Left kidney (tissue), 8 donors: ENCODE results near the gene AIG1. TPM values are rescaled to one million over a fixed set of nuclear protein-coding genes. Genes with fewer than 3 reads are reported as not detected.
"Not testable (repeated sequence)": the region's sequence is repeated elsewhere in the genome, so short reads cannot be mapped to it uniquely, and the experiment has no call there.

ENCODE experiments used
- DNase-seq: peaks from one replicate; pipeline ENCODE4 v3.0.0-alpha.2; 2013
- long read RNA-seq, 8 donors: transcript quantifications; one replicate each; lab custom pipeline, GENCODE V29; 2026
- polyA plus RNA-seq: library from polyadenylated mRNA; unstranded; fragments of 120-200 nt; gene quantifications from one replicate; pipeline ENCODE4 v1.2.1, GENCODE V29; 2013; ENCODE audit not compliant: insufficient read length

AIG1 gene, protein sequence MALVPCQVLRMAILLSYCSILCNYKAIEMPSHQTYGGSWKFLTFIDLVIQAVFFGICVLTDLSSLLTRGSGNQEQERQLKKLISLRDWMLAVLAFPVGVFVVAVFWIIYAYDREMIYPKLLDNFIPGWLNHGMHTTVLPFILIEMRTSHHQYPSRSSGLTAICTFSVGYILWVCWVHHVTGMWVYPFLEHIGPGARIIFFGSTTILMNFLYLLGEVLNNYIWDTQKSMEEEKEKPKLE
- polyA plus RNA-seq: 118 TPM
- long read RNA-seq, donor 1, transcript AIG1-202 (6 exons, 1,395 nt): major isoform, 46 of 104 reads
- long read RNA-seq, donor 1, partial matches to known transcripts: 53 of 104 reads
- long read RNA-seq, donor 1, other reads (novel, unspliced or antisense): 0 of 104 reads
- long read RNA-seq, donor 2, transcript AIG1-202 (6 exons, 1,395 nt): major isoform, 31 of 75 reads
- long read RNA-seq, donor 2, partial matches to known transcripts: 39 of 75 reads
- long read RNA-seq, donor 2, other reads (novel, unspliced or antisense): 0 of 75 reads
- long read RNA-seq, donor 3, transcript AIG1-202 (6 exons, 1,395 nt): major isoform, 27 of 77 reads
- long read RNA-seq, donor 3, partial matches to known transcripts: 46 of 77 reads
- long read RNA-seq, donor 3, other reads (novel, unspliced or antisense): 0 of 77 reads
- long read RNA-seq, donor 4, partial matches to known transcripts: 13 of 14 reads
- long read RNA-seq, donor 4, other reads (novel, unspliced or antisense): 0 of 14 reads
- long read RNA-seq, donor 5, transcript AIG1-202 (6 exons, 1,395 nt): major isoform, 75 of 162 reads
- long read RNA-seq, donor 5, transcript AIG1-203 (2 exons, 559 nt): minor isoform, 9 of 162 reads
- long read RNA-seq, donor 5, partial matches to known transcripts: 70 of 162 reads
- long read RNA-seq, donor 5, other reads (novel, unspliced or antisense): 6 of 162 reads
- long read RNA-seq, donor 6, transcript AIG1-203 (2 exons, 559 nt): minor isoform, 5 of 60 reads
- long read RNA-seq, donor 6, transcript AIG1-202 (6 exons, 1,395 nt): major isoform, 36 of 60 reads
- long read RNA-seq, donor 6, partial matches to known transcripts: 17 of 60 reads
- long read RNA-seq, donor 6, other reads (novel, unspliced or antisense): 0 of 60 reads
- long read RNA-seq, donor 7, transcript AIG1-202 (6 exons, 1,395 nt): major isoform, 53 of 103 reads
- long read RNA-seq, donor 7, partial matches to known transcripts: 46 of 103 reads
- long read RNA-seq, donor 7, other reads (novel, unspliced or antisense): 0 of 103 reads
- long read RNA-seq, donor 8, transcript AIG1-202 (6 exons, 1,395 nt): major isoform, 17 of 25 reads
- long read RNA-seq, donor 8, partial matches to known transcripts: 7 of 25 reads
- long read RNA-seq, donor 8, other reads (novel, unspliced or antisense): 0 of 25 reads

DNA sequence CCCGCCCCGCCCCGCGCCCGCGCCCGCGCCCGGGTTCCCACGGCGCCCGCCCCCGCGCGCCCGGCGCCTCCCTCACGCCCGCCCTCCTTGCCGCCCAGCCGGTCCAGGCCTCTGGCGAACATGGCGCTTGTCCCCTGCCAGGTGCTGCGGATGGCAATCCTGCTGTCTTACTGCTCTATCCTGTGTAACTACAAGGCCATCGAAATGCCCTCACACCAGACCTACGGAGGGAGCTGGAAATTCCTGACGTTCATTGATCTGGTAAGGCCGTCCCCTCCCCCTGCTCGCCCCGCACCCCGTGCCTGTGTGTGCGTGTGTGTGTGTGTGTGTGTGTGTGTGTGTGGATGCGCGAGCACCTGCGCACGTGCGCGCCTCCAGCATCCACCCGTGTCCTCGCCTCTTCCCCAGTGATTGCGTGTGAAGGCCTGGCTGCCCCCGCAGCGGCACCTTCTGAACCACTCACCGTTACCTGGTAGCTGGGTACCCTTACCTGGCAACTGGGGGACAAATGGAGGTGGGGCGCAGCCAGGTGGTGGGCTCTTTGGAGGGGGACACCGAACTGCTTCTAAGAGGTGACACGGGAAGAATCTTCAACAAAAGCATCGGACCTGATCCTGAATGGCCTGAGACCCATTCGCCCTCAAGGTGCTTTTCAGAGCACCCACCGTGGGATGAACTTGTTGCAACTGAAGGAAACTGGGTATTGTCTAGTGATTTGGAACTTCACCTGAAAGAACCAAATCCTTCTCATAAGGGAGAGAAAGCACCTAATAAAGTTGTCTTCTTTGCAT, at the start of gene AIG1:
TSS of gene AIG1 (plus strand) at position 84 of the 791 bp plus-strand sequence. CDS start at position 121, 37 bp downstream.
- peak; percentile 60 for DNase-seq

DNA sequence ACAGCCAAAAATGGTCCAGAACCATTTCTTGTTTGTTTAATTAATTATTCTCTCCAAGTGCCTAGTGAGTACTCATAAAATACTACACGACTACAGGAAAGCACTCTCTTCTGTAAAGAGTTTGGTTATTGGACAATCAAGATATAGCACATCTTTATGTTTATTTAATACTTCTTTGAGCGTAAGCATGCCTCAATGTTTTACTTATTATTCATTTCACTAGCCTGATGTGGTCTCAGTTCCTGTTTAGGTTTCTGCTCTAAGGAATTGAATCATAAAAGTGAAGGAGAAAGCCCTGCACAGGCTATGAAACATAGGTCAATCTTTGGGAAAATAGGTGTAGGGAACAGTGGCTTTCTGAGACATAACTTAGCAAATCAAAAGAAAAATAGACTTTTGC, 45.9 kb upstream of the AIG1 start:
- DNase-seq: no peak

DNA sequence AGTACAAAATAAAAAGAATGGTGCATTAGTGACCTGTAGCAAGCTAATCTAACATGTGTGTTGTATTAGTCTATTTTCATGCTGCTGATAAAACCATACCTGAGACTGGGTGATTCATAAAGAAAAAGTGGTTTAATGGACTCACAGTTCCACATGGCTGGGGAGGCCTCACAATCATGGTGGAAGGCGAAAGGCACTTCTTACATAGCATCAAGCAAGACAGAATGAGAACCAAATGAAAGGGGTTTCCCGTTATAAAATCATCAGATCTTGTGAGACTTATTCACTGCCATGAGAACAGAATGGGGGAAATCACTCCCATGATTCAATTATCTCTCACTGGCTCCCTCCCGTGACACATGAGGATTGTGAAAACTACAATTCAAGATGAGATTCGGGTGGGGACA, 45.4 kb upstream of the AIG1 start:
- DNase-seq: no peak

DNA sequence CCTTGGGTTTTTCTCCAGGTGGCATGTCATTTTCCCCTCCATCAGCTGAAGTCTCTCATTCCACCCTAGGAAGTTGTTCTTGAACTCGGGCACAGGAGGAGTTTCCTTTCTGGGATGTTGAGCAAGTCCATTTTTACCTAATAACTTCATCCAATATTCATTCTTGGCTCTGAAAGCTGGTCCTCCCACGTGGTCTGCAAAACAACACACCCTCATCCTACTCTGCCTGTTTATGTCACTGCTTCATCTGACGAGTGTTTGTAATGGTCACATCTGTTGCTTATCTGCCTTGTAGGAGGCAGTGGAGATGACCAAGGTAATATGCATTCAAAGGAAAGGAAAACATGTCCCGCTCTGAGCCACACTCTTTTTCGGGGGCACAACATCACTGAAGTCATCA, 41.7 kb upstream of the AIG1 start:
- no peak for DNase-seq

DNA sequence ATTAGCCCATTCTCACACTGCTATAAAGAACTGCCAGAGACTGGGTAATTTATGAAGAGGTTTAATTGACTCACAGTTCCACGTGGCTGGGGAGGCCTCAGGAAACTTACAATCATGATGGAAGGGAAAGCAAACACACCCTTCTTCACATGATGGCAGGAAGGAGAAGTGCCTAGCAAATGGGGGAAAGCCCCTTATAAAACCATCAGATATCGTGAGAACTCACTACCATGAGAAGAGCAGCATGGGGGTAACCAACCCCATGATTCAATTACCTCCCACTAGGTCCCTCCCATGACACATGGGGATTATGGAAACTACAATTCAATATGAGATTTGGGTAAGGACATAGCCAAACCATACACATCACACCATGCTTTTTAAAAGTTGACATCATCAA, 39.8 kb upstream of the AIG1 start:
- not testable (repeated sequence) for DNase-seq

GRCh38 chr6:143021543-143021942, 39.1 kb upstream of the AIG1 start:
- DNase-seq: no peak

DNA sequence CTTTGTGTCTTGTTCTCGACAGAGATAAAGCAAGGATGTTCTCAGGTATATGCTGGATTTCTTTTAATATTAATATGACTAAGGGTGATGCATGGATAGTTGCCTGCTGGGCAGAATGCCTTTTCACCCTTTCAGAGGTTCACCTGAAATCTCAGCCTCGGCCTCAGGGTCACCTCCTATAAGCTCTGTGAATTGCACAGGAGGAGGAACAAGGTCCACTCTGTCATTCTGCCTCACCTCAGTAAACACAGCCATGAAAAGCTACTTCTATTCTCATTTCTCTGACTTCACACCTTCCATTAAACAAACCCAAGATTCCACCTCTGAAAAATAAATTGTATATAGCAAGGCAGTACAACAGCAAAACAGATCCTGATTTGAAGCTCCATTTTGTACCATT, 38.1 kb upstream of the AIG1 start:
- DNase-seq: no peak

GRCh38 chr6:143023695-143024094, 37.0 kb upstream of the AIG1 start:
- DNase-seq: no peak

GRCh38 chr6:143024977-143025376, 35.7 kb upstream of the AIG1 start:
- DNase-seq: no peak

DNA sequence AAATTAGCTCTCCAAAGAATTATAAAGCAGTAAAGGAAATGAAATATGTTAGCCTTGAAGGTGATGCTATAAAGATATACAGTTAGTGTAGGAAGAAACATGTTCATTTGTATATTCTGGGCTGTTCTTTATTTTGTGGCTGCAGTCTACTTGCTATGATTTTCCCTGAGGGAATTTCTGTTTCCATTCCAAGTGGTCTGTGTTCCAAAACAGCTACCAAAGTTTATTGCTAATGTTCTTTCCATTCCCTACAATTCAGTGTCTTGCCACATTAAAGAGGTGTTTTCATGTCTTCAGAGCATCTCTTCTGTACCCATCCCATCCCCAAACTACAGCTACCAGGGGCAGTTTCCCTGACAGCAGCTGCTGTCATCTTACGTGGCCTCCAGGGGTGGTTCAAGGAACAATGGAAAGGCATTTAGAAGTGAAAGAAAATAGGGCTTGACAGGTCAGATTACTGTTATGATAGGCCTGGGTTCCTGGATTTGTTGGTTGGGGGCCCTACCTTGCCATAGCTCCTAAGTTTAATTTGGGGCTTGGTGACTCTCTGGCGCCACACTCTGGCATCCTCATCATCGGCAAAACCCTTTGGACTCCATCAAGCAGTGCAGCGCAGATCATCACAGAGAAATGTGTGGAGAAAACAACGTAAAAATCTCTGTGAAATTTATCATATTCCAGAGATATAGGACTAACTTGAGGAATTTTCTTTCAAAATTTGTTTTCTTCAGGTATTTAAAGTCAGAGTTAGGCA, 33.8 kb upstream of the AIG1 start:
- peak; percentile 7 for DNase-seq

GRCh38 chr6:143034689-143035334, 25.9 kb upstream of the AIG1 start:
- DNase-seq: no peak

- no peak for DNase-seq
These were observed 23.2 kb upstream of the AIG1 start for GRCh38 chr6:143037470-143037869.

DNA sequence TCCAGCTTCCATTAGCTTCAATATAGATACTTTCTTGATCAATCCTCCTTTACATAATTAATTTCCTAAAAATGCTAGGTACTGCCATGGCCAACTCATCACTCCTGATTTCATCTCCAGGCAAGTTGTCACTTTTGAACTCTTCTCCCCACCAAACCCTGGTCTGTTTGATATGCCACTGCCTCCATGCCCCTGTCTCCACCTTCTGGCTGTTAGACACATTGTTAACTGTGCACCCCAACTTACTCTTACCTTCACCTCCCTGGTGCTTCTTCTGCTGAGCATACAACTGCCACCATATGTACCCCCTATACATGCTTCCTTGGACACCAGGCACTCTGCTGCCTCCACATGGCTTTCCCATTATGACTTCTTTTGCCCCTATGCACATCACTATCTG, 21.9 kb upstream of the AIG1 start:
- no peak for DNase-seq

DNA sequence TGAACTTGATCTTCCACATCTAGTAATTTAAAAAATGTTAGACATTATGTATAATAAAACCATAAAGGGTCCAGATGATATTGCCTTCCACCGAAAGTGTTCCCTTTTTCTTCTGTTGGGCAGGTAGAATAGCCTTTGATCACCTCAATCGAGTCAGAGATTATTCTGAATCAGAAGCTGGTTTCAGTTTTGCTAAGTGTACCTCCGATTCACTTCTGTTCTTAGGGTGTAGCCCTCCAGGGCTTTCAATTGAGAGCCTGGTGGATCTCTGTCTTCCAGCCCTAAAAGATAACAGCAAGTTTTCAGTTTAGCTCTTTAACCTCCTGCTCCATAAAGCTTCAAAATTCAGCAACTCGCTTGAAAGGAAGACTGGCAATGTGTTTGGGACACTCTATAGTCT, 21.1 kb upstream of the AIG1 start:
- DNase-seq: no peak

DNA sequence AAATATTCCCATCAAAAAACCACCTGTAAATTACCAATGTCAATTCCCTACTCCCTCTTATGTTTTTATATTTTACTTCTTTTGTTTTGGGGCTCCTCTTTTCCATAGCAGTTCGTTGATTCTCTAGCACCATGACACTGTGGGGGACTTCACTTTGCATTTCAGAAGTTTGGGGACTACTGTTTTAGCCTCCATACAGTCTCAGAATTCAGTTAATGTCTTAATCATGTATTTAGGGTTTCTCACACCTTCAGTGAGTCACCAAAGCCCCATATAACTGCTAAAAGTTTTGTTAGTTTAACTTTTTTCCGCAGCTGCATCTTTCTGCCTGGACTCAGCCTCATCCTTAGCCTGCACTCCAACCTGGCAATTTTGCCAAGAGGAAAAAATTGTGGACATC, 20.7 kb upstream of the AIG1 start:
- DNase-seq: no peak

DNA sequence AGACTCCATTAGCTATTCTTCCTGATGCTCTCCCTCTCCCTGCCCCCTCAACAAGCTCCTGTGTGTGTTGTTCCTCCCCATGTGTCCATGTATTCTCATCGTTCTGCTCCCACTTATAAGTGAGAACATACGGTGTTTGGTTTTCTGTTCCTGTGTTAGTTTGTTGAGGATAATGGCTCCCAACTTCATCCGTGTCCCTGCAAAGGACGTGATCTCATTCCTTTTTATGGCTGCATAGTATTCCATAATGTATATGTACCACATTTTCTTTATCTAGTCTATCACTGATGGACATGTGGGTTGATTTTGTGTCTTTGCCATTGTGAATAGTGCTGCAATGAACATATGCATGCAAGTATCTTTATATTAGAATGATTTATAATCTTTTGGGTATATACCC, 16.3 kb upstream of the AIG1 start:
- DNase-seq: not testable (repeated sequence)

GRCh38 chr6:143049611-143050010, 11.1 kb upstream of the AIG1 start:
- no peak for DNase-seq

- no peak for DNase-seq
These were observed 10.2 kb upstream of the AIG1 start for GRCh38 chr6:143050509-143050908.

DNA sequence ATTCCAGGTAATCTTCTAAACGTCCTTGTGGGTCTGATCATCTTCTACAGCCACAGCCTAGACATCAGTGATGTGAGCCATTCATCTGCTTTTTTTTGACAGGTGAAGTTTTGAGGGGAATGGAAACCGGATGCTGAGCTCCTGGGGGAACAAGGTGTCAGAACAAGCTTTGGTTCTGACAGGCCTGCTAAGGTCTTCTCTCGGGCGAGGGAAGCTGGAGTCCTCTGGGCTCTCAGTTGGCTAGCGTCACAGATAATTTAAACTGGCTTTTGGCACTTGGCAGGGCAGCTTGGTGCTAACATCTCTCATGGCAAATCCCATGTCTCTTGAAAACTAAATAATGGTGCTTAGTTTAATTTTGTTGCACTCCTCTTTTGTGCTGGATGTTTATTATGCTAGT, 8.4 kb upstream of the AIG1 start:
- DNase-seq: no peak

DNA sequence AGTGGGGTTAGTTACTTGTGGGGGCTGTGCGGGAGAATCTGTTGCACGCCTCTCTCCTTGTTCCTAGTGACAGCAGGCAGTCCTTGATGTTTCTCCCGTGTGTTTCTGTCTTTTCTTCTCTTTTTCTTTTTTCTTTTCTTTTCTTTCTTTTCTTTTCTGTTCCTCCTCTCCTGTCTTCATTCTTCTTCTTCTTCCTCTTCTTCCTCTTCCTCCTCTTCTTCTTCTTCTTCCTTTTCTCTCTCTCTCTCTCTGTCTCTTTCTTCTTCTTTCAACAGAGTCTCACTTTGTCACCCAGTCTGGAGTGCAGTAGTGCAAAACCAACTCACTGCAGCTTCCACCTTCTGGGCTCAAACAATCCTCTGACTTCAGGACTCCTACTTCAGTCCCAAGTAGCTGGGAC, 6.8 kb upstream of the AIG1 start:
- DNase-seq: no peak
